Measurements from ENCODE around the gene NMD3.

- no peak for TF ChIP-seq CTCF (IDR thresholded peaks at IDR 0.05)
- no peak for TF ChIP-seq ATF6 (CRISPR knock-in tag; IDR thresholded peaks at IDR 0.05)
- no peak for TF ChIP-seq NFYB (CRISPR knock-in tag; conservative IDR thresholded peaks at IDR 0.05; ENCODE audit: low read depth)
- no peak for TF ChIP-seq ZBTB43 (CRISPR knock-in tag; IDR thresholded peaks at IDR 0.05)
- TF ChIP-seq CREB1 (CRISPR knock-in tag; IDR thresholded peaks at IDR 0.05), result no peak
- no peak for TF ChIP-seq ARID4B (CRISPR knock-in tag; IDR thresholded peaks at IDR 0.05; ENCODE audit: borderline replicate concordance)
These were observed 74.2 kb downstream of the NMD3 start for GRCh38 chr3:161295325-161295724.
